Measurements from ENCODE around the gene FKBP10. TPM values are rescaled to one million over a fixed set of nuclear protein-coding genes. Genes with fewer than 3 reads are reported as not detected.
A peak's percentile ranks its signal among the peaks of the same experiment; 100 is the strongest.
"Not testable (repeated sequence)": the region's sequence is repeated elsewhere in the genome, so short reads cannot be mapped to it uniquely, and the experiment has no call there.

FKBP10 gene
- polyA plus RNA-seq, 3 donors = 142 to 163 (median 160) TPM

- DNase-seq = not testable (repeated sequence)
These were observed 36.4 kb upstream of the FKBP10 start for GRCh38 chr17:41776262-41776900.

GRCh38 chr17:41777157-41777573 lies 35.6 kb upstream of the FKBP10 start:
- DNase-seq = peak; percentile 72

- DNase-seq = peak; percentile 80
These were observed 35.1 kb upstream of the FKBP10 start for GRCh38 chr17:41777574-41778188.

- no peak for DNase-seq
These were observed 32.9 kb upstream of the FKBP10 start for GRCh38 chr17:41779954-41780353.

- DNase-seq = no peak
These were observed 31.2 kb upstream of the FKBP10 start for GRCh38 chr17:41781404-41782110.

GRCh38 chr17:41782142-41782541 lies 30.7 kb upstream of the FKBP10 start:
- DNase-seq = no peak

GRCh38 chr17:41784207-41784744 lies 28.5 kb upstream of the FKBP10 start:
- DNase-seq = peak; percentile 74

GRCh38 chr17:41785091-41785858 lies 27.5 kb upstream of the FKBP10 start:
- DNase-seq = peak; percentile 81

- DNase-seq = no peak
These were observed 27.0 kb upstream of the FKBP10 start for GRCh38 chr17:41785859-41786226.

GRCh38 chr17:41786227-41787020 lies 26.4 kb upstream of the FKBP10 start, which contains the start of gene JUP:
Gene JUP (minus strand): TSS chr17:41786711. CDS start chr17:41771854, 14,857 bp downstream.
- DNase-seq = peak; percentile 100

- DNase-seq = no peak
These were observed 25.8 kb upstream of the FKBP10 start for GRCh38 chr17:41787021-41787418.

GRCh38 chr17:41792845-41793783 lies 19.7 kb upstream of the FKBP10 start:
- peak; percentile 64 for DNase-seq

- peak; percentile 38 for DNase-seq
These were observed 18.8 kb upstream of the FKBP10 start for GRCh38 chr17:41793784-41794539.

- no peak for DNase-seq
These were observed 18.2 kb upstream of the FKBP10 start for GRCh38 chr17:41794540-41794975.

GRCh38 chr17:41796121-41796895 lies 16.5 kb upstream of the FKBP10 start:
- DNase-seq = no peak

GRCh38 chr17:41797377-41797776 lies 15.4 kb upstream of the FKBP10 start:
- DNase-seq = no peak

GRCh38 chr17:41799366-41799765 lies 13.4 kb upstream of the FKBP10 start:
- no peak for DNase-seq
